LoVo (cell line): ENCODE results near the gene PRR18.

Experiments
- DNase-seq: peaks from one replicate; pipeline ENCODE4 v3.0.0-alpha.2; 2016; ENCODE audit warnings: low spot score

The PRR18 gene

DNA sequence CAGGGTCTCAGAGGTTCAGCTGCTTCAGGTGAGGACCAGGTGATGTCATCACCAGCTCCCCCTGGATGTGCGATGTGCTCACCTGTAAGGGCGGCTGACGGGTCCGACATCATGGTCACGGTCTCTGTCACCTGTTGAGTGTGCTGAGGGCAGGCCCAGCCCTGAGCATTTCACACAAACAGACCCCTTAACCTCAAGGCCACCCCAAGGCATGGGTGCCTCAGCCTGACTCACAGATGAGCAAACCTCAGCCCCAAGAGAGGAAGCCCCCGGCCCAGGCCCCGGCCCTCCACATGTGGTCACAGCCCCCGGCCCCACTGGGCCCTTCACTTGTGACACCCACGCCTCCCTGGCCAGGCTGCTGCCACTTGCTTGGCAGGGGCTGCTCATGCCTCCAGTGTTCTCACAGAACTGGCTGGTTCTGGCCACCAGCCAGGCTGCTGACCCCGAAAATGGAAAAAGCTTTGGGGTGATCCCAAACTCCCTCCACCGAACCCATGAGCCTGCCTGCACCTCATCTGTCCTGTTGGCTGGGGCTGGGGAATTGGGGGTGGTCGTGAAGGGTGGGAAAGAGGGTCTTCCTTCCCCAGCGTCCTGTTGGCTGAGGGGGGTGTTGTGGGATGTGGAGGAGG, 33.3 kb downstream of the PRR18 start:
- no peak for DNase-seq

GRCh38 chr6:166274163-166274562, 34.0 kb downstream of the PRR18 start:
- DNase-seq: no peak

- DNase-seq: no peak
Observed at GRCh38 chr6:166271376-166271765, 36.8 kb downstream of the PRR18 start.

DNA sequence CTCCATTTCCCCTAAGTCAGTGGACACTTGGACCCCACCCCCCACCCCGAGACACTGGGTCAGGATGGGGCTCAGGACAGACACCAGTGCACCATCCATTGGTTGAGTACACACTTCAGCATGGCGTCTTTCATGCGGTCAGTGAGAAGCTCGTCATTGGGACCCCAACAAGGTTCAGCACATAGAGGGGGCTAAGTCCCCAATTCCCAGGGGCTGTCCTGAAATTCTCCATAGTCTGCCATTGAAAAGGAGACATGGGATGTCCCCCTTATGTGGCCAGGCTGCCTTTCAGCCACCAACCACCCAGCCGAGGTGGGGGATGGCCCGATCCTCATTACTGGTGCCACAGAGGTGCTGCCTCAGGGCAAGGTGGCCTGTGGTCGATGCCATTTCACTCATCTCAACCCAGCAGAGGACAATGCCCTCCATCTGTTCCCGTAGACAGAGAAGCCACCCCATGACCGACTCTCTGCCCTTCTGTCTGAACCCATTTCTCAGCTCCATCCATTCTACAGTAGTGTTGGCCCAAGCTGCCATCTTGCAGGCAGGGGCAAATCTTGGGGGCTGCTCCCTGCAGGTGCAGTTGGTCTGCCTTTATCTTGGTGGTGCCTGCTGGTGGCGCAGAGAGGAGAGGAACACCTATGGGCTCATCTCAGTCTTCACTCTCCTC, 37.4 kb downstream of the PRR18 start:
- no peak for DNase-seq

- no peak for DNase-seq
Observed at GRCh38 chr6:166269301-166270039, 38.7 kb downstream of the PRR18 start.

- DNase-seq: no peak
Observed at GRCh38 chr6:166268431-166268830, 39.8 kb downstream of the PRR18 start.

DNA sequence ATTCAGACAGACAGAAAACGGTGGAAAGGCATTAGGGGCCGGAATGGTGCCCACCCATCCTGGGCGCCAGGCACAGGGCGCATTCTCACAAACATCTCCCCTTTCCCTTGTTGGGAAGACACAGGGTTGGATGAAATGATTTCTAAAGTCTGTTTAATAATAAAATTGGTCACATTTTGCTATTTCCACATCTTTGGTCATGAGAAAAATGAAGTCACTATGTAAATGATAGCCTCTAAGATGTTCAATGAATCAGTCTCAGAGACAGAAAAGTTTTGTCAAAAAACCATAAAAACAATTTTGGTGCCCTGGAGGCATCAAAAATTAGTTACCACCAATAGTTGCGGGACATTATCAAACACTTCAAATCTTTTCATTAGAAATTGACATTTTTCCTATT, 40.7 kb downstream of the PRR18 start:
- no peak for DNase-seq

- peak; percentile 2 for DNase-seq
Observed at GRCh38 chr6:166266336-166266735, 41.9 kb downstream of the PRR18 start.

GRCh38 chr6:166262743-166263515, 45.3 kb downstream of the PRR18 start:
- no peak for DNase-seq

DNA sequence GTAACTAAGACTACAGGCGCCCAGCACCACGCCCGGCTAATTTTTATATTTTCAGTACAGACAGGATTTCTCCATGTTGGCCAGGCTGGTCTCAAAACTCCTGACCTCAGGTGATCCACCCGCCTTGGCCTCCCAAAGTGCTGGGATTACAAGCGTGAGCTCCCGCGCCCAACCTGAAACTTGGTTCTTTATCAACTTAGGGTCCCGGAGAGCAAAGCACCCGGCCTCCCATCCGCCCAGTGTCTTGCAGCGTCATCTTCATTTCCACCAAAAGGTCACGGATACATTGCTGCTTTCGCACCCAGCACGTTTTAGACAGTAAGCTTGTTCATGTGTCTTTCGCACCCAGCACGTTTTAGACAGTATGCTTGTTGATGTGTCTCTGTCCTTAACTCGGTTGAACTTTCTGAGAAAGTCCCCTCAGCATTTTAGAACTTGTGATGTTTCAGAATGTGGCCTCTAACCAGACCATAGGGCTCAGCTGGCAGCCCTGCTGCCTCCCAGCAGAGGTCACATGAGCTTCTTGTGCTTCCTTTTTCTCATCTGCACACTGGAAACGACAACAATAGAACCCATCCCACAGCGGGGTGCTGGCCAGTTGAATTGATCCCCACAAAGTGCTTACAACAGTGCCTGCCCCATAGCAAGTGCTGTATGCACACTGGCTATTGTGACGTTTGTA, 48.8 kb downstream of the PRR18 start:
- no peak for DNase-seq

DNA sequence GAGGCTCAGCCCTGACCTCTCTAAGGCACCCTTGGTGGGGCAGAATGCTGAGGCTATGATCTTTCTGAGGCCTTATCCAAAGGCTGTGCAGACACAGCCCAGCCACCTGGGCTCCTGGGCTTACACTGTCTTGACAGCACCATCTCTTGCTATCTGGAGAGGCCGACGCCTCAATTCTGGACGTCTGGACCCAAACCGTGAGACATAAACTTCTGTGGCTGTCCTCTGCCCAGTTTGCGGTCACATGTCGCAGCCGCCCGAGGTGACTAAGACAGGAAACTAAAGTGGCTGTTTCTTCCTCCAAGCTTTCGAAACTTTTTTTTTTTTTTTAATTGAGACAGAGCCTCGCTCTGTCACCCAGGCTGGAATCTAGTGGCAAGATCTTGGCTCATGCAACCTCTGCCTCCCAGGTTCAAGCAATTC, 49.3 kb downstream of the PRR18 start:
- DNase-seq: peak; percentile 50

- peak; percentile 15 for DNase-seq
Observed at GRCh38 chr6:166257911-166258318, 50.3 kb downstream of the PRR18 start.
